Measurements from ENCODE around the gene GPC5.
A peak's percentile ranks its signal among the peaks of the same experiment; 100 is the strongest.
"Not testable (repeated sequence)": the region's sequence is repeated elsewhere in the genome, so short reads cannot be mapped to it uniquely, and the experiment has no call there.

Gene GPC5

GRCh38 chr13:92218615-92219014 lies 820.2 kb downstream of the GPC5 start:
- no peak for DNase-seq

DNA sequence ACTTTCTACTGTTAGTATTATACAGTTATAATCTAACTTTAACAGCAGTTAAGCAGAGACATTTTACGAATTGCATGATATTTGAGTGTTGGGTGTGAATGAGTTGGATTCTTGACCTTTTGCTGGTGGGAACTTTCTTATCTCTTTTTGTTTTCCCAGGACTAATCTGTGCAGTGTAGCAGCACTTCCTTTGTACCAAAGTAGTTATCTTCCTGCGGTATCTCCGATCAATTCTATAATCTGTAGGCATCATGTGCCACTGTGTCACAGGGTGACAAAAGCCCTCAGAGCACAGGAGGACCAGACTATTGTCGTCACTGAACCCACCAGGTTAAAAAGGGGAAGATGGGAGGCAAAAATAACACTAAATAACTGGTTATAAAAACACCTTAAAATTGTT lies 823.5 kb downstream of the GPC5 start:
- no peak for DNase-seq

DNA sequence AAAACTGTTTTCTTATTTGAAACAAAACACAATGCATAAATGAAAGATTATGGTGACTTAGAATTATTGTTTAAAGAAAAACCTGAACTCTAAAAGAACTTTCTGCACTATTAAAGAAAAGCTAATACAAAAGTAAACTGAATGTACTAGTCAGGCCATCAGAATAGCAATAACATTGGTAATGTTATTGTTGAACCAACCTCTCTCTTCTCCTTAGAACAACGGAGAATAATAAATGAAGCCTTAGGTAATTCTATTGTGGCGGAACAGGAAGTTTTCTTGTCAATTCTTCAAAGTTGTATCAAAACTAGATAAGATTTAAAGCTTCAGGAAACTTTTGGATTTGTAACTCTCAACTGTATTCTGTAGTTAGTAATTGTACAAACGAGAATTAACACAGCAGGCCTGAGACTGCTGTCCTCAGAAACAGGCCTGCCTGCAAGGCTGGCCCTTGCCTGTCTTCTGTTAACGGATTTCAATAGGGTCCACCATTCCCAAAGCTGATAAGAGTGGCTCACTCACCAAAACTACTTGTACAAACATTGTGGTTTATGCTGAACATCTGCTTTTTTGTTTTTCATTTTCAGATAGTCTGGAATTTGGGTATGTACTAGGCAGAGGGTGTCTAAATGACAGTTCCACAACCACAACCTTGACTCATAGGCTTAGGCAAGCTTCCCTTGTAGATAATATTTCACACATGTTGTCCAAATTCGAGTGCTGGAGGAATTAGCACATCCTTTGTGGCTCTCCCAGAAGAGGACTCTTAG lies 825.8 kb downstream of the GPC5 start:
- peak in 1 of 2 experiments; percentile 5 for DNase-seq

GRCh38 chr13:92224825-92225224 lies 826.4 kb downstream of the GPC5 start:
- DNase-seq = no peak

DNA sequence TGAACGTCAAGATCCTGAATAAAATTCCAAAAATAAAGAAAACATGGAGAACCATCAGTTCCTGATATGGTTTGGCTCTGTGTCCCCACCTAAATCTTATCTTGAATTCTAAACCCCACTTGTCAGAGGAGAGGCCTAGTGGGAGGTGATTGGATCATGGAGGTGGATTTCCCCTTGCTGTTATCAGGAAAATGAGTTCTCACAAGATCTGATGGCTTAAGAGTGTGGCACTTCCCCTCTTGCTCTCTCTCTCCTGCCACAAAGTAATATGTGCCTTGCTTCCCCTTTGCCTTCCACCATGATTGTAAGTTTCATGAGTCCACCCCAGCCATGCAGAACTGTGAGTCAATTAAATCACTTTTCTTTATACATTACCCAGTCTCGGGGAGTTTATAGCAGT lies 827.4 kb downstream of the GPC5 start:
- no peak for DNase-seq

DNA sequence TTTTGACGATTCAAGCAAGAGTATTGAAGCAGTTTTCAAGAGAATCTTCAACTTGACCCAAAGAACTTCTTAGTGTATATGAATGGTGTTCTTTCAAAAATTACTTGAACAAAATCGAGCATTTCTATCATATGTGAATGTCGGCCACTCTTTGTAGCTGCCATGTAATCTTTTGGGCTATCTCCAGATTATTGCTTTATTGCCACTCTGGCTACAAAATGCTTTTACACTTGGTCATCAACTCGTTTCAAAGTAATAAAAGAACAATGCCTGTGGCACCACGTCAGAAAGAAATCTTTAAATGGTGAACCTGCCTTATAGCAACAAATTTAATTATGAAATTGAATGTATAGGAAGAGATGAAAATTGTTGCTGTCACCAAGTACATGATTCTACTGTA lies 834.5 kb downstream of the GPC5 start:
- no peak for DNase-seq

GRCh38 chr13:92251671-92252210 lies 853.3 kb downstream of the GPC5 start:
- DNase-seq = no peak

DNA sequence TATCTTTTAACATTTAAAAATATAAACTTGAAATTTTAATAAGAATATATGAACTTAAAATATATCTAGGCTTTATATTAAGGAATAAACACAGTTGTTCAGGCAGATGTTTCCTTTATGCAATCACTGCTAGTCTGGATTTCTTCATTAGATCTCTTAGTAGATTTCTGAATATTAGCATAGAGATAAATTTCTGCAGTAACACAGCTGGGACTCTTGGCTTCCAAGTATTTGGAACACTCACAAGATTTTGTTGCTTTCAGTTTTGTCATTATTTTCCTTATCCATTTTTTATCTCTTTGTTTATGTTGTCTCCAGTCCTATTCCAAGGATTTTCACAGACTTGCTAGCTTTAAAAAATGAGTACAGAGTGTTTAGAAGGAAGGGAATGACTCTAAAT lies 857.1 kb downstream of the GPC5 start:
- DNase-seq = no peak

DNA sequence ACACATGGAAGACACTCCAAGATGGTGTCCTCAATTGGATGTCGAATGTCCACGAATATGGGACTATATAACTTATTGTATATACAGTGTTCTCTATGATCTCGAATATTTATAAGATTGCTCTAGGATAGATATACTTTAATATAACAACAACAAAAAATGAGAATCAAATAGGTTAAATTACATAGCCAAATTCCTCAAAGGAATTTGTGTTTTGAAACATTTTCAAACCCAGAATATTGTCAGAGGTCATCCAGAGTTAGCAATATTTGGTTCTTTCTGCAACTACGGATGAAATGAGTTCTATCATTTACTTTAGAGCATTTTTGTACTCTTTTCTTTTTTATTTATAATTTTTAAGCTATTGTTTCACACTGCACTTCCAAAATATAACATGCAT lies 857.8 kb downstream of the GPC5 start:
- DNase-seq = no peak

- no peak for DNase-seq
Measured at GRCh38 chr13:92259046-92259445, 860.6 kb downstream of the GPC5 start.

DNA sequence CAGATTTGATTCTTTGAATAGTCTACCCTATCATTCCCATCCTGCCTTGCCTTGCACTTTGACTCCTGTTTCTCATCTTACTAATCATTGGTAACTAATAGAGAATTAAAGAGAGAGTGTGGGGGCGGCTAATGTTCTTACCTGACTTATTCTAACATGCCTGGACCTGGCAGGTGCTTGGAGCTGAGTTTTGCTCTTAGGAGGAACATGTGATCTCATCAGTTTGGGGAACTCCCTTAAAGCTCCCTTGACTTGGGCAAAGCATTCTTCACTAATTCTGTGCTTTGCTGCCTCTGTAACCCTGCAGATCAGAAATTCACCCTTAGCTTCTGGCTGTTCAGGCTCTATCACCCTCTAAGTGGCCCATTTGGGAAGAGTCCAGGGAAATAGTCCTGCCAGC lies 861.1 kb downstream of the GPC5 start:
- no peak for DNase-seq

DNA sequence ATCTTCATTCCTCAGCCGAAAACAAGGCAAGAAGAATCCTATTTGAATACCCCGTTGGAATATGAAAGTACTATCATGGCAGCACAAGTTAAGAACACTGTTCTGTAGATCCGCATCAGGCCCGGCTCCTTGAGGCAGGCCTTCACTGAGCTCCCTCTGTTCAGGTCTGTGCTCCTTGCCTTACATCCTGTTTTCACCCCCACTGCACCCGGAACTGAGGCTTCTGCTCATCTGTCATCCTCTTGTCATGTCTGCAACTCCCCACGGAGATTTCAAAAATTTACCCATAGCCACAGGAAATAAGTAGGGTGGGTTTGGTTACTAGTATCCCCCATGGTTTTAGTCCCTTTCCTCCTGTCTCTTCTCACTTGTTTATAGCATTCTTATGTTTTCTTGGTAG lies 861.9 kb downstream of the GPC5 start:
- no peak for DNase-seq

GRCh38 chr13:92262100-92262788 lies 863.8 kb downstream of the GPC5 start:
- DNase-seq = no peak

- no peak for DNase-seq
Measured at GRCh38 chr13:92265408-92265807, 867.0 kb downstream of the GPC5 start.

- DNase-seq = no peak
Measured at GRCh38 chr13:92270990-92271389, 872.6 kb downstream of the GPC5 start.

DNA sequence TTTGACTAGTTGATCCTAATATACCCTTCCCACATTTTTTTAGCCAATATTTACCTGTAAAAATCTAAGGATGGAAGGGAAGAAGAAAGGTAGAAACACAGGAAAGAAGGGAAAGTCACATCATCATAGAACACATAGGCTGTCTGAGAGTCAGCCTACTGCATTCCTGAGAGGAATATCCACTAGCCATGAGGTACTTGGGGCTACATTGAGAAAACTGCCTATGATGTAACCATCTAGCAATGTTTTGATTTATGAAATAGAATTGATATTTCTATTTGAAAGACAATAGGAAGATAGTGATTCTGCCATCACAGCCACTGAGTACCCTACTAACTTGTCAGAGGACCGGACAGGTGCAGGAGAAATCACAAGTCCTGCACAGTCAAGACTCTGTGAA lies 873.8 kb downstream of the GPC5 start:
- no peak for DNase-seq

- not testable (repeated sequence) for DNase-seq
Measured at GRCh38 chr13:92280986-92281385, 882.6 kb downstream of the GPC5 start.

- DNase-seq = not testable (repeated sequence)
Measured at GRCh38 chr13:92290718-92291307, 892.4 kb downstream of the GPC5 start.

DNA sequence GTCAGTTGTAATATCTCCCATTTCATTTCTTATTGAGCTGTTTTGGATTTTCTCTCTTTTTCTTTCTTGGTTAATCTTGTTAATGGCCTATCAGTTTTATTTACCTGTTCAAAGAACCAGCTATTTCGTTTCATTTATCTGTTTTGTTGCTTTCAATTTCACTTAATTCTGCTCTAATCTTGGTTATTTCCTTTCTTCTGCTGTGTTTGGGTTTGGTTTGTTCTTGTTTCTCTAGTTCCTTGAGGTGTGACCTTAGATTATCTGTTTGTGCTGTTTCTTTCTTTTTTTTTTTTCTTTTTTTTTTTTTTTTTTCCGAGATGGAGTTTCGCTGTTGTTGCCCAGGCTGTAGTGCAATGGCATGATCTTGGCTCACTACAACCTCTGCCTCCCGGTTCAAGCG lies 896.1 kb downstream of the GPC5 start:
- not testable (repeated sequence) for DNase-seq

DNA sequence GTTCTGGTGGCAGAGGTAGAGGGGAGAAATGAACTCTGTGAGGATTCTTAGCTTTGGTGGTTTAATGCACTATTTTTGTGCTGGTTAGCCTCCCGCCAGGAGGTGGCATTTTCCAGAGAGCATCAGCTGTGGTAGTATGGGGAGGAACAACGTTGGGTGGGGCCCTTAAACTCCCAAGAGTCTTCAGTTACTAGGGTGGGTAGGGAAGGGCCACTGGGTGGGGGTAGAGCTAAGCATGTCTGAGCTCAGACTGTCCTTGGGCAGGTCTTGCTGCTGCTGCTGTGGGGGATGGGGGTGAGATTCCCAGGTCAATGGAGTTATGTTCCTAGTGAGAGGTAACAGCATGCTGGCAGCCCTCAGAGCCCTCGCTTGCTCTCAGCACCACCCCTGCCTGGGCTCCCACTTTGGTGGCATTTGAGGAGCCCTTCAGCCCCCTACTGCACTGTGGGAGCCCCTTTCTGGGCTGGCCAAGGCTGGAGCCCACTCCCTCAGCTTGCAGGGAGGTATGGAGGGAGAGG lies 897.8 kb downstream of the GPC5 start:
- not testable (repeated sequence) for DNase-seq

DNA sequence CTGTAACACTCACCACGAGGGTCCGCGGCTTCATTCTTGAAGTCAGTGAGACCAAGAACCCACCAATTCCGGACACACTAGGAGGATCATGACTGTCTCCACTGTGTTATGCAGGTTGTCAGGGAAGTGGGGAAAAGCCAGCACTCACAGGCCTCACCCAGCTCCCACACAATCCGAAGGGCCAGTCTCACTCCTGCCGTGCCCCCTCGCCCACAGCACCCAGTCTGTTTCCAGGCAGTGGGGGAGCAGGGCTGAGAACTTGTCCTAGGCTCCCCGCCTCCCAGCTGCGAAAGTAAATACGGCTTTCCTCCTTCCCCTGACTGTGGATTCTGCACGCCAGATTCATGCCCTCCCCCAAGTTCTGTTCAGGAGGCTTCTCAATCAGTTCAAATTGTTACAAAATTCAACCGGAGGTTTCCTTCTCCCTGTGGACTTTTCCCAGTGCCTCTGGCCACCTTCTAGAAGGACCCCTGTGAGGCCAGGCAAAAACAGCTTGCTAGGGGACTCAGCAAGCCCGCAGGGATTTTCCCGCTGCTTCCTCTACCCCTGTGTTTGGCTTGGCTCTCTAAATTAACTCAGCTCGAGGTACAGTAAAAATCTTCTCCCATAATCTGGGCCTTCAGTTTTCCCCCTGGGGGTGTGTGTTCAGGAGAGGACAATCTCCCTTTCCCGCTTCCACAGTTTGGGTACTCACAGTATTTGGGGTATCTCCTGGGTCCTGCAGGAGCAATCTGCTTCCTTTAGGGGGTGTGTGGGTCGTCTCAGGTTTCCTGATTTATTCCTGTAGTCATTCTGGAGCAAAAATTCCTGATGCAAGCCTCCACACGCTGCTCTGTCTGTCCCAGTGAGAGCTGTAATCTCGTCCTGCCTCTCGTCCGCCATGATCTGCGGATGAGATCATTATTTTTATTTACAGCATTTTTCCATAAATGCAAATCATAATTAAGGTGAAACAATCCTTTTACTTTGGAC lies 899.8 kb downstream of the GPC5 start:
- DNase-seq = no peak

- DNase-seq = no peak
Measured at GRCh38 chr13:92300651-92301050, 902.2 kb downstream of the GPC5 start.

Data from SW 1271 (cell line).